Measurements from ENCODE around the gene NFYA. TPM values are rescaled to one million over a fixed set of nuclear protein-coding genes. Genes with fewer than 3 reads are reported as not detected.

The NFYA gene
- total and polyA plus RNA-seq, 4 donors: 5.9 to 38.0 (median 16.7) TPM

GRCh38 chr6:41078101-41078500 lies 5.3 kb downstream of the NFYA start:
- ATAC-seq (ENCODE audit: insufficient read depth, low FRiP score) (no peak), DNase-seq (no peak)
- WGBS, 2 donors: 93 to 96% methylated on average over 3 of the region's 3 CpGs
- no peak for TF ChIP-seq CTCF (IDR thresholded peaks at IDR 0.05; ENCODE audit: control extremely low read depth, extremely low read depth)
- no peak overlapping the region for H3K9ac ChIP-seq (ENCODE audit: insufficient read depth in 1 of 2, low read length in 2 of 2)
- peaks cover 8 to 18% (median 12%) of the 10 kb centered on the region in 4 donors for H3K36me3 ChIP-seq (ENCODE audit: control insufficient read depth in 4 of 4, insufficient read depth in 4 of 4, low read length in 4 of 4)
- peaks cover 0 to 30% (median 8%) of the 10 kb centered on the region in 5 donors for H3K4me1 ChIP-seq (ENCODE audit: control insufficient read depth in 5 of 5, insufficient read depth in 5 of 5, low read length in 5 of 5)
- H3K9me3 ChIP-seq (ENCODE audit: control insufficient read depth in 4 of 4, insufficient read depth in 3 of 4, low read length in 3 of 4): no peaks in the 10 kb centered on the region
- no peak overlapping the region for H3K27ac ChIP-seq (ENCODE audit: low read depth in 1 of 2, low read length in 1 of 2)
- H3K27me3 ChIP-seq (ENCODE audit: control insufficient read depth in 3 of 3, insufficient read depth in 3 of 3, low read length in 2 of 3): no peaks in the 10 kb centered on the region
- H3K4me3 ChIP-seq: no peak overlapping the region

- H3K27me3 ChIP-seq (ENCODE audit: control insufficient read depth in 3 of 3, insufficient read depth in 3 of 3, low read length in 2 of 3): no peaks in the 10 kb centered on the region
- H3K4me3 ChIP-seq: no peak overlapping the region
- H3K9ac ChIP-seq (ENCODE audit: insufficient read depth in 1 of 2, low read length in 2 of 2): no peak overlapping the region
- TF ChIP-seq CTCF (IDR thresholded peaks at IDR 0.05; ENCODE audit: control extremely low read depth, extremely low read depth): no peak
- no peaks in the 10 kb centered on the region for H3K9me3 ChIP-seq (ENCODE audit: control insufficient read depth in 4 of 4, insufficient read depth in 3 of 4, low read length in 3 of 4)
- H3K36me3 ChIP-seq (ENCODE audit: control insufficient read depth in 4 of 4, insufficient read depth in 4 of 4, low read length in 4 of 4): peaks cover 12 to 21% (median 16%) of the 10 kb centered on the region in 4 donors
- DNase-seq: no peak
- H3K4me1 ChIP-seq (ENCODE audit: control insufficient read depth in 5 of 5, insufficient read depth in 5 of 5, low read length in 5 of 5): peaks cover 0 to 28% (median 8%) of the 10 kb centered on the region in 5 donors
- no peak for ATAC-seq (ENCODE audit: insufficient read depth, low FRiP score)
- no peak overlapping the region for H3K27ac ChIP-seq (ENCODE audit: low read depth in 1 of 2, low read length in 1 of 2)
- 98 to 100% methylated on average over 1 of the region's 1 CpG for WGBS, 2 donors
These were observed 6.3 kb downstream of the NFYA start for GRCh38 chr6:41079080-41079479.

GRCh38 chr6:41080621-41081020 lies 7.8 kb downstream of the NFYA start:
- Histone ChIP-seq H3K4me3 (no peak overlapping the region), H3K27me3 (ENCODE audit: control insufficient read depth in 3 of 3, insufficient read depth in 3 of 3, low read length in 2 of 3) (no peaks in the 10 kb centered on the region), H3K4me1 (ENCODE audit: control insufficient read depth in 5 of 5, insufficient read depth in 5 of 5, low read length in 5 of 5) (peaks cover 0 to 13% (median 3%) of the 10 kb centered on the region in 5 donors), H3K27ac (ENCODE audit: low read depth in 1 of 2, low read length in 1 of 2) (no peak overlapping the region), H3K36me3 (ENCODE audit: control insufficient read depth in 4 of 4, insufficient read depth in 4 of 4, low read length in 4 of 4) (peaks cover 14 to 27% (median 23%) of the 10 kb centered on the region in 4 donors), H3K9me3 (ENCODE audit: control insufficient read depth in 4 of 4, insufficient read depth in 3 of 4, low read length in 3 of 4) (no peaks in the 10 kb centered on the region), H3K9ac (ENCODE audit: insufficient read depth in 1 of 2, low read length in 2 of 2) (no peak overlapping the region)
- WGBS, 2 donors: 46 to 68% methylated on average over 2 of the region's 2 CpGs
- no peak for TF ChIP-seq CTCF (IDR thresholded peaks at IDR 0.05; ENCODE audit: control extremely low read depth, extremely low read depth)
- DNase-seq (no peak), ATAC-seq (ENCODE audit: insufficient read depth, low FRiP score) (no peak)

- Histone ChIP-seq H3K9me3 (ENCODE audit: control insufficient read depth in 4 of 4, insufficient read depth in 3 of 4, low read length in 3 of 4) (no peaks in the 10 kb centered on the region), H3K9ac (ENCODE audit: insufficient read depth in 1 of 2, low read length in 2 of 2) (no peak overlapping the region), H3K27me3 (ENCODE audit: control insufficient read depth in 3 of 3, insufficient read depth in 3 of 3, low read length in 2 of 3) (no peaks in the 10 kb centered on the region), H3K4me1 (ENCODE audit: control insufficient read depth in 5 of 5, insufficient read depth in 5 of 5, low read length in 5 of 5) (peaks cover 0 to 3% (median 0%) of the 10 kb centered on the region in 5 donors), H3K36me3 (ENCODE audit: control insufficient read depth in 4 of 4, insufficient read depth in 4 of 4, low read length in 4 of 4) (peaks cover 14 to 35% (median 28%) of the 10 kb centered on the region in 4 donors), H3K27ac (ENCODE audit: low read depth in 1 of 2, low read length in 1 of 2) (no peak overlapping the region), H3K4me3 (no peak overlapping the region)
- no peak for TF ChIP-seq CTCF (IDR thresholded peaks at IDR 0.05; ENCODE audit: control extremely low read depth, extremely low read depth)
- DNase-seq: no peak
- ATAC-seq (ENCODE audit: insufficient read depth, low FRiP score): no peak
These were observed 10.3 kb downstream of the NFYA start for GRCh38 chr6:41083072-41083471.

All from lung (tissue), 12 donors.